Occipital lobe (tissue), 3 donors: Measurements from ENCODE around the gene NEU3. TPM values are rescaled to one million over a fixed set of nuclear protein-coding genes. Genes with fewer than 3 reads are reported as not detected.

ENCODE experiments used
- DNase-seq: peaks from one replicate; lab custom pipeline; 2025; lab: John Stamatoyannopoulos, UW
- small RNA-seq: library from RNA; depleted of rRNA; stranded (forward); fragments of <200 nt; gene quantifications from one replicate; pipeline ENCODE3, GENCODE V24; 2014
- total RNA-seq: library from RNA; depleted of rRNA; stranded (reverse); fragments of >200 nt; gene quantifications from one replicate; pipeline ENCODE4 v1.2.3, GENCODE V29; 2014

The NEU3 gene
- total RNA-seq, 1 donor from 2014 or later, result 19.0 TPM

DNA sequence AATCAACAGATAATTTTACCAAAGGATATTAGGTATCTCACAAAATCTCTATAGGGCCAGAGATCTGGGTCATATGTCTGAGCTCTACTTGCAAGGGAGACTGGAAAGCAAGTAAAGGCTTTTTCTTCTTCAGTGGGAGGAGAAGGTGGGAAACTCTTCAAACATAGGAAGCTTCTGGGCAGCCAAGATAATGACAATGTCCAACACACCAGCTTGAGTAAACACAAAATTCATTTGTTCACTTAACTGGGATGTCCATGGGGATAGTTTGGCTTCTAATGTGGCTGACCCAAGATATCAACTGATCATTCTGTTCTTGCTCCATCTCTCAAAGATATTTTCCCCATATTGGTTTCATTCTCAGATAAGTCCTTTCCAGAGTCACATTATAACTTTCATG lies 70.6 kb downstream of the NEU3 start:
- DNase-seq, result no peak

DNA sequence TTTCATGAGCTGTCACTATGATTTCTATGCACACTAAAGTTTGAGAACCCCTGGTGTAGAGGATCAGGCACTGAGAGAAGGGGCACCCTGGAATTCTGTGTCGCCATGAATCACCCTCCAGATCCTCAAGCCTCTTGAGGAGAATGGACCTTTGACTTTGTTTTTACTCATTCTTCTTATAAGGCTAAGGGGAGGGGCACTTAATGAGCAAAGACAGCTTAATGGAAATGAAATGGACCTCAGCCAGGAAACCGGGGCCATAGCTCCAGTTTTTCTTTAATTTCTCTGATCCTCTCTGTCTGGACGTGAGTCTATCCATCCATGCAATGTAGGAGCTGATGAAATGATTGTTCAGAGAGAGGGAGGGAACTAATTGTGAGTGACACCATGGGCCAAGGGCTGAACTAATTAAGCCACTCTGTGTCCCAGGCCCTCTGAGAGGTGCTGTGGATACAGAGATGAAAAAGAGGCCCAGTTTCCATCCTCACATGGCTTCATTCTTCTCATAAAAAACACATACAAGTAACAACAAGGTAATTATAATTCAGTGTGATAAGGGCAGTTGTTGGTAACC lies 75.1 kb downstream of the NEU3 start:
- no peak for DNase-seq

GRCh38 chr11:75066061-75066460 lies 77.3 kb downstream of the NEU3 start:
- DNase-seq, result no peak

Small RNA genes within 50 kb of the gene (small RNA-seq; reads per million reads assigned to genes)
- not detected for gene RNU6-216P

Other genes with a start within 250 kb of the NEU3 start
- 39.3 TPM for gene RNF169, start 240.1 kb upstream of the NEU3 start, total RNA-seq
- 10.1 TPM for gene XRRA1, start 39.8 kb upstream of the NEU3 start, total RNA-seq
- 20.1 TPM for gene SPCS2, start 39.7 kb upstream of the NEU3 start, total RNA-seq
- not detected for gene OR2AT4, start 107.9 kb downstream of the NEU3 start, total RNA-seq
- gene SLCO2B1, start 162.2 kb downstream of the NEU3 start, total RNA-seq, result 9.2 TPM